GM23338 (cell line): ENCODE results near the gene TBL3. TPM values are rescaled to one million over a fixed set of nuclear protein-coding genes. Genes with fewer than 3 reads are reported as not detected.
A peak's percentile ranks its signal among the peaks of the same experiment; 100 is the strongest.

Experiments used
- ATAC-seq: fragments of 200-7000 bp; cut with Tn5 transposase; 3 replicates; pipeline ENCODE4 v1.9.1; 2020
- DNase-seq: peaks from one replicate; pipeline ENCODE4 v3.0.0-alpha.2; 2015; ENCODE audit warnings: low spot score
- H2AFZ ChIP-seq: fragments of 200-600 bp; sonication (generic); 2 replicates; pipeline ENCODE4 v1.8.0; 2016; ENCODE audit warnings: antibody characterized with exemption, mild to moderate bottlenecking, moderate library complexity
- H3F3A ChIP-seq: fragments of 200-600 bp; sonication (generic); replicated peaks from 2 replicates; pipeline ENCODE4 v1.8.0; 2017; ENCODE audit warnings: antibody characterized with exemption, mixed run types, low read depth
- H3K27ac ChIP-seq: fragments of 200-600 bp; sonication (generic); 2 replicates; pipeline ENCODE4 v1.6.1; 2016; ENCODE audit warnings: low read depth
- H3K27me3 ChIP-seq: fragments of 200-600 bp; sonication (generic); 2 replicates; pipeline ENCODE4 v1.8.0; 2016; ENCODE audit warnings: mild to moderate bottlenecking, mixed run types, moderate library complexity; ENCODE audit not compliant: insufficient read depth
- H3K36me3 ChIP-seq: fragments of 200-600 bp; sonication (generic); 2 replicates; pipeline ENCODE4 v1.8.0; 2016; ENCODE audit warnings: mild to moderate bottlenecking; ENCODE audit not compliant: insufficient read depth
- H3K4me1 ChIP-seq: fragments of 200-600 bp; sonication (generic); 2 replicates; pipeline ENCODE4 v1.8.0; 2016; ENCODE audit warnings: mild to moderate bottlenecking, moderate library complexity; ENCODE audit not compliant: insufficient read depth
- H3K4me2 ChIP-seq: fragments of 200-600 bp; sonication (generic); 2 replicates; pipeline ENCODE4 v1.7.1; 2017; ENCODE audit warnings: mixed run types
- H3K4me3 ChIP-seq: fragments of 200-600 bp; sonication (generic); 2 replicates; pipeline ENCODE4 v1.6.1; 2016; ENCODE audit warnings: mixed run types
- H3K79me2 ChIP-seq: fragments of 200-600 bp; sonication (generic); replicated peaks from 2 replicates; pipeline ENCODE4 v1.8.0; 2017; ENCODE audit warnings: mild to moderate bottlenecking; ENCODE audit not compliant: insufficient read depth
- H3K9me2 ChIP-seq: fragments of 200-600 bp; sonication (generic); 2 replicates; pipeline ENCODE4 v1.8.0; 2017; ENCODE audit not compliant: insufficient read depth
- H4K20me1 ChIP-seq: fragments of 200-600 bp; sonication (generic); replicated peaks from 2 replicates; pipeline ENCODE4 v1.8.0; 2017; ENCODE audit warnings: mild to moderate bottlenecking; ENCODE audit not compliant: insufficient read depth
- H3K27ac Mint-ChIP-seq: 2 replicates; pipeline ENCODE4 v1.8.0; 2020; ENCODE audit warnings: inconsistent platforms, mild to moderate bottlenecking, moderate library complexity, mixed read lengths
- H3K27me3 Mint-ChIP-seq: 3 replicates; pipeline ENCODE4 v1.8.0; 2022; ENCODE audit warnings: low read depth, mild to moderate bottlenecking, moderate library complexity, mixed read lengths, inconsistent platforms; ENCODE audit not compliant: insufficient read depth, poor library complexity
- H3K36me3 Mint-ChIP-seq: 3 replicates; pipeline ENCODE4 v1.8.0; 2021; ENCODE audit warnings: low read depth, mild to moderate bottlenecking, inconsistent platforms, moderate library complexity, mixed read lengths
- H3K4me1 Mint-ChIP-seq: 3 replicates; pipeline ENCODE4 v1.8.0; 2020; ENCODE audit warnings: mild to moderate bottlenecking, inconsistent platforms, mixed read lengths
- H3K4me3 Mint-ChIP-seq: 3 replicates; pipeline ENCODE4 v1.8.0; 2021; ENCODE audit warnings: moderate library complexity, mild to moderate bottlenecking, inconsistent platforms, mixed read lengths
- H3K9me3 Mint-ChIP-seq: 3 replicates; pipeline ENCODE4 v1.8.0; 2020; ENCODE audit warnings: moderate library complexity, mild to moderate bottlenecking, inconsistent platforms, mixed read lengths
- CREB1 ChIP-seq: fragments of 250-450 bp; sonication (Bioruptor Pico); IDR thresholded peaks from 2 replicates; pipeline ENCODE4 v1.5.0; 2020; ENCODE audit warnings: low read depth, mild to moderate bottlenecking, moderate library complexity
- EZH2 ChIP-seq: fragments of 200-600 bp; sonication (generic); IDR thresholded peaks from one replicate; pipeline ENCODE4 v1.8.0; 2017; ENCODE audit warnings: antibody characterized with exemption, mild to moderate bottlenecking, low read depth; ENCODE audit not compliant: unreplicated experiment
- NANOG ChIP-seq: IDR thresholded peaks from 2 replicates; pipeline ENCODE4 v1.6.1; 2016; ENCODE audit warnings: antibody characterized with exemption, borderline replicate concordance
- STAT1 ChIP-seq: IDR thresholded peaks from one replicate; pipeline ENCODE4 v1.6.1; 2016; ENCODE audit warnings: antibody characterized with exemption; ENCODE audit not compliant: unreplicated experiment
- polyA plus RNA-seq: library from polyadenylated mRNA; unstranded; fragments of >200 nt; fragmentation: Nextera tagmentation; extraction: Ambion mirVana; gene quantifications from 2 replicates; pipeline ENCODE4 v1.2.1, GENCODE V29; 2016
- total RNA-seq: library from RNA; depleted of rRNA; stranded (reverse); fragments of >200 nt; shearing (Covaris generic); gene quantifications from 2 replicates; pipeline ENCODE4 v1.2.3, GENCODE V29; 2014
- TF ChIP-seq, protein P1 (sequence below): fragments of 250-450 bp; sonication (Bioruptor Pico); IDR thresholded peaks from 2 replicates; pipeline ENCODE4 v1.5.0; 2020; ENCODE audit warnings: mild to moderate bottlenecking, moderate library complexity
- TF ChIP-seq, protein P2 (sequence below): IDR thresholded peaks from 2 replicates; pipeline ENCODE4 v1.6.1; 2016; ENCODE audit warnings: antibody characterized with exemption

Gene TBL3
- total and polyA plus RNA-seq, 2 experiments from 2014 or later = 67.0 to 157 TPM

DNA sequence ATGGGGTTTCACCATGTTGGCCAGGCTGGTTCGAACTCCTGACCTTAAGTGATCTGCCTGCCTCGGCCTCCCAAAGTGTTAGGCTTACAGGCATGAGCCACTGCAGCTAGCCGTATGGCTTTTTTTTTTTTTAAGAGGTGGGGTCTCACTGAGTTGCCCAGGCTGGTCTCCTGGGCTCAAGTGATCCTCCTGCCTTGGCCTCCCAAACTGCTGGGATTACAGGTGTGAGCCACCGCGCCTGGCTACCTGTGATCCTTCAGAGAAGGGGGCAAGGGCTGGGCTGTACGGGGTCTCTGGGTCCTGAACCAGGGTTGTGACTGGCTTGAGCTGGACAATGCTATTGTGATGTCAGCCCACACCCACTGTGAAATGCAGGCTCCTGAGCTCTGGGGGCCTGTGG is 5.4 kb upstream of the TBL3 start, which contains the start of gene RNF151:
Gene RNF151, plus strand, starts transcription at position 397 of the 400 bp plus-strand sequence. CDS start 26 bp downstream, outside the sequence.
- no peak within 1 kb of the TSS for H3K27ac Mint-ChIP-seq
- H3K9me3 Mint-ChIP-seq = peaks cover 9% of the 10 kb centered on the region; the same call in 2 of the 3 replicates
- Histone ChIP-seq H4K20me1 (peaks cover 21% of the 10 kb centered on the region), H3F3A (peaks cover 25% of the 10 kb centered on the region), H3K9me2 (no peaks in the 10 kb centered on the region), H3K36me3 (peaks cover 25% of the 10 kb centered on the region), H3K27me3 (no peaks in the 10 kb centered on the region), H3K79me2 (peaks cover 39% of the 10 kb centered on the region), H3K27ac (no peak within 1 kb of the TSS), H2AFZ (no peak within 1 kb of the TSS), H3K4me2 (peak within 1 kb of the TSS; percentile 98), H3K4me1 (peaks cover 31% of the 10 kb centered on the region; the same call in 1 of the 2 replicates), H3K4me3 (peak within 1 kb of the TSS; percentile 100)
- H3K4me3 Mint-ChIP-seq = peak within 1 kb of the TSS; percentile 91
- H3K27me3 Mint-ChIP-seq = peaks cover 43% of the 10 kb centered on the region
- DNase-seq (no peak), ATAC-seq (no peak)
- peaks cover 33% of the 10 kb centered on the region for H3K36me3 Mint-ChIP-seq
- peaks cover 28% of the 10 kb centered on the region for H3K4me1 Mint-ChIP-seq
- TF ChIP-seq STAT1 (no peak), EZH2 (no peak), CREB1 (CRISPR knock-in tag) (no peak), NANOG (no peak)
- TF ChIP-seq, protein P1, sequence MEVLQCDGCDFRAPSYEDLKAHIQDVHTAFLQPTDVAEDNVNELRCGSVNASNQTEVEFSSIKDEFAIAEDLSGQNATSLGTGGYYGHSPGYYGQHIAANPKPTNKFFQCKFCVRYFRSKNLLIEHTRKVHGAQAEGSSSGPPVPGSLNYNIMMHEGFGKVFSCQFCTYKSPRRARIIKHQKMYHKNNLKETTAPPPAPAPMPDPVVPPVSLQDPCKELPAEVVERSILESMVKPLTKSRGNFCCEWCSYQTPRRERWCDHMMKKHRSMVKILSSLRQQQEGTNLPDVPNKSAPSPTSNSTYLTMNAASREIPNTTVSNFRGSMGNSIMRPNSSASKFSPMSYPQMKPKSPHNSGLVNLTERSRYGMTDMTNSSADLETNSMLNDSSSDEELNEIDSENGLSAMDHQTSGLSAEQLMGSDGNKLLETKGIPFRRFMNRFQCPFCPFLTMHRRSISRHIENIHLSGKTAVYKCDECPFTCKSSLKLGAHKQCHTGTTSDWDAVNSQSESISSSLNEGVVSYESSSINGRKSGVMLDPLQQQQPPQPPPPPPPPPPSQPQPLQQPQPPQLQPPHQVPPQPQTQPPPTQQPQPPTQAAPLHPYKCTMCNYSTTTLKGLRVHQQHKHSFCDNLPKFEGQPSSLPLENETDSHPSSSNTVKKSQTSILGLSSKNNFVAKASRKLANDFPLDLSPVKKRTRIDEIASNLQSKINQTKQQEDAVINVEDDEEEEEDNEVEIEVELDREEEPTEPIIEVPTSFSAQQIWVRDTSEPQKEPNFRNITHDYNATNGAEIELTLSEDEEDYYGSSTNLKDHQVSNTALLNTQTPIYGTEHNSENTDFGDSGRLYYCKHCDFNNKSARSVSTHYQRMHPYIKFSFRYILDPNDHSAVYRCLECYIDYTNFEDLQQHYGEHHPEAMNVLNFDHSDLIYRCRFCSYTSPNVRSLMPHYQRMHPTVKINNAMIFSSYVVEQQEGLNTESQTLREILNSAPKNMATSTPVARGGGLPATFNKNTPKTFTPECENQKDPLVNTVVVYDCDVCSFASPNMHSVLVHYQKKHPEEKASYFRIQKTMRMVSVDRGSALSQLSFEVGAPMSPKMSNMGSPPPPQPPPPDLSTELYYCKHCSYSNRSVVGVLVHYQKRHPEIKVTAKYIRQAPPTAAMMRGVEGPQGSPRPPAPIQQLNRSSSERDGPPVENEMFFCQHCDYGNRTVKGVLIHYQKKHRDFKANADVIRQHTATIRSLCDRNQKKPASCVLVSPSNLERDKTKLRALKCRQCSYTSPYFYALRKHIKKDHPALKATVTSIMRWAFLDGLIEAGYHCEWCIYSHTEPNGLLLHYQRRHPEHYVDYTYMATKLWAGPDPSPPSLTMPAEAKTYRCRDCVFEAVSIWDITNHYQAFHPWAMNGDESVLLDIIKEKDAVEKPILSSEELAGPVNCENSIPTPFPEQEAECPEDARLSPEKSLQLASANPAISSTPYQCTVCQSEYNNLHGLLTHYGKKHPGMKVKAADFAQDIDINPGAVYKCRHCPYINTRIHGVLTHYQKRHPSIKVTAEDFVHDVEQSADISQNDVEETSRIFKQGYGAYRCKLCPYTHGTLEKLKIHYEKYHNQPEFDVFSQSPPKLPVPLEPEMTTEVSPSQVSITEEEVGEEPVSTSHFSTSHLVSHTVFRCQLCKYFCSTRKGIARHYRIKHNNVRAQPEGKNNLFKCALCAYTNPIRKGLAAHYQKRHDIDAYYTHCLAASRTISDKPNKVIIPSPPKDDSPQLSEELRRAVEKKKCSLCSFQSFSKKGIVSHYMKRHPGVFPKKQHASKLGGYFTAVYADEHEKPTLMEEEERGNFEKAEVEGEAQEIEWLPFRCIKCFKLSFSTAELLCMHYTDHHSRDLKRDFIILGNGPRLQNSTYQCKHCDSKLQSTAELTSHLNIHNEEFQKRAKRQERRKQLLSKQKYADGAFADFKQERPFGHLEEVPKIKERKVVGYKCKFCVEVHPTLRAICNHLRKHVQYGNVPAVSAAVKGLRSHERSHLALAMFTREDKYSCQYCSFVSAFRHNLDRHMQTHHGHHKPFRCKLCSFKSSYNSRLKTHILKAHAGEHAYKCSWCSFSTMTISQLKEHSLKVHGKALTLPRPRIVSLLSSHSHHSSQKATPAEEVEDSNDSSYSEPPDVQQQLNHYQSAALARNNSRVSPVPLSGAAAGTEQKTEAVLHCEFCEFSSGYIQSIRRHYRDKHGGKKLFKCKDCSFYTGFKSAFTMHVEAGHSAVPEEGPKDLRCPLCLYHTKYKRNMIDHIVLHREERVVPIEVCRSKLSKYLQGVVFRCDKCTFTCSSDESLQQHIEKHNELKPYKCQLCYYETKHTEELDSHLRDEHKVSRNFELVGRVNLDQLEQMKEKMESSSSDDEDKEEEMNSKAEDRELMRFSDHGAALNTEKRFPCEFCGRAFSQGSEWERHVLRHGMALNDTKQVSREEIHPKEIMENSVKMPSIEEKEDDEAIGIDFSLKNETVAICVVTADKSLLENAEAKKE (CRISPR knock-in tag) = no peak
- TF ChIP-seq, protein P2, sequence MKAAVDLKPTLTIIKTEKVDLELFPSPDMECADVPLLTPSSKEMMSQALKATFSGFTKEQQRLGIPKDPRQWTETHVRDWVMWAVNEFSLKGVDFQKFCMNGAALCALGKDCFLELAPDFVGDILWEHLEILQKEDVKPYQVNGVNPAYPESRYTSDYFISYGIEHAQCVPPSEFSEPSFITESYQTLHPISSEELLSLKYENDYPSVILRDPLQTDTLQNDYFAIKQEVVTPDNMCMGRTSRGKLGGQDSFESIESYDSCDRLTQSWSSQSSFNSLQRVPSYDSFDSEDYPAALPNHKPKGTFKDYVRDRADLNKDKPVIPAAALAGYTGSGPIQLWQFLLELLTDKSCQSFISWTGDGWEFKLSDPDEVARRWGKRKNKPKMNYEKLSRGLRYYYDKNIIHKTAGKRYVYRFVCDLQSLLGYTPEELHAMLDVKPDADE = no peak
